A673 (cell line): ENCODE measurements around the gene MAN1C1. TPM values are rescaled to one million over a fixed set of nuclear protein-coding genes. Genes with fewer than 3 reads are reported as not detected.

Experiments used
- BruUV-seq: library from RNA; stranded (reverse); fragments of 400-500 nt; replicated peaks from 2 replicates; lab custom pipeline; 2021; lab: Mats Ljungman, UMichigan
- CTCF ChIA-PET: fragments of 300-600 bp; sonication (Branson Sonifier 250); formaldehyde crosslinking; loops from one replicate; lab custom pipeline; 2022; ENCODE audit warnings: antibody characterized with exemption; lab: Charles Lee
- POLR2A ChIA-PET: fragments of 300-600 bp; sonication (Branson Sonifier 250); formaldehyde crosslinking; loops from one replicate; lab custom pipeline; 2022; ENCODE audit warnings: antibody characterized with exemption; ENCODE audit not compliant: low non-redundant PET; lab: Charles Lee
- DNase-seq: peaks from one replicate; pipeline ENCODE4 v3.0.0-alpha.2; 2015; ENCODE audit warnings: low spot score
- H3K27ac ChIP-seq: fragments of 200-600 bp; sonication (generic); 2 replicates; pipeline ENCODE4 v1.5.1; 2016; ENCODE audit warnings: mixed run types, low read depth, mild to moderate bottlenecking, mixed read lengths, antibody characterized with exemption, low read length; ENCODE audit not compliant: poor library complexity, severe bottlenecking
- H3K27me3 ChIP-seq: fragments of 200-600 bp; sonication (generic); replicated peaks from 2 replicates; pipeline ENCODE4 v1.6.1; 2017; ENCODE audit warnings: mixed run types, low read depth, mild to moderate bottlenecking, mixed read lengths, antibody characterized with exemption, low read length; ENCODE audit not compliant: insufficient read depth, poor library complexity
- H3K36me3 ChIP-seq: fragments of 200-600 bp; sonication (generic); 2 replicates; pipeline ENCODE4 v1.6.1; 2016; ENCODE audit warnings: mixed run types, mild to moderate bottlenecking, mixed read lengths, antibody characterized with exemption, low read length; ENCODE audit not compliant: insufficient read depth, poor library complexity, severe bottlenecking
- H3K4me1 ChIP-seq: fragments of 200-600 bp; sonication (generic); 2 replicates; pipeline ENCODE4 v1.6.1; 2017; ENCODE audit warnings: mixed run types, mild to moderate bottlenecking, mixed read lengths, antibody characterized with exemption, low read length; ENCODE audit not compliant: insufficient read depth, poor library complexity, severe bottlenecking
- H3K4me3 ChIP-seq: fragments of 200-600 bp; sonication (generic); 2 replicates; pipeline ENCODE4 v1.5.1; 2016; ENCODE audit warnings: low read depth, mixed run types, mild to moderate bottlenecking, mixed read lengths, low read length; ENCODE audit not compliant: poor library complexity, severe bottlenecking
- H3K9me3 ChIP-seq: fragments of 200-600 bp; sonication (generic); 2 replicates; pipeline ENCODE4 v1.6.1; 2016; ENCODE audit warnings: mixed run types, low read depth, mild to moderate bottlenecking, mixed read lengths, antibody characterized with exemption, low read length; ENCODE audit not compliant: poor library complexity, severe bottlenecking
- EZH2 ChIP-seq: fragments of 200-600 bp; sonication (generic); IDR thresholded peaks from 2 replicates; pipeline ENCODE4 v1.6.1; 2017; ENCODE audit warnings: borderline replicate concordance, low read depth, mild to moderate bottlenecking, mixed read lengths, antibody characterized with exemption, low read length; ENCODE audit not compliant: poor library complexity, severe bottlenecking
- intact Hi-C: fragments of 100-400 bp; cut with micrococcal nuclease; formaldehyde crosslinking; loops from one replicate; pipeline ENCODE4 v1.10.0; 2022; ENCODE audit not compliant: unreplicated experiment
- total RNA-seq: library from RNA; stranded (reverse); gene quantifications from 2 replicates; pipeline ENCODE4 v1.2.3, GENCODE V29; 2021
- TF ChIP-seq, protein P1 (sequence below): fragments of 300-800, 200-600 bp; sonication (generic); conservative IDR thresholded peaks from 2 replicates; pipeline ENCODE4 v1.5.1; 2017; ENCODE audit warnings: low read depth, mild to moderate bottlenecking, antibody characterized with exemption, low read length, moderate library complexity, mixed read lengths

The MAN1C1 gene
- total RNA-seq, 1 experiment from 2014 or later = 0.21 TPM

DNA sequence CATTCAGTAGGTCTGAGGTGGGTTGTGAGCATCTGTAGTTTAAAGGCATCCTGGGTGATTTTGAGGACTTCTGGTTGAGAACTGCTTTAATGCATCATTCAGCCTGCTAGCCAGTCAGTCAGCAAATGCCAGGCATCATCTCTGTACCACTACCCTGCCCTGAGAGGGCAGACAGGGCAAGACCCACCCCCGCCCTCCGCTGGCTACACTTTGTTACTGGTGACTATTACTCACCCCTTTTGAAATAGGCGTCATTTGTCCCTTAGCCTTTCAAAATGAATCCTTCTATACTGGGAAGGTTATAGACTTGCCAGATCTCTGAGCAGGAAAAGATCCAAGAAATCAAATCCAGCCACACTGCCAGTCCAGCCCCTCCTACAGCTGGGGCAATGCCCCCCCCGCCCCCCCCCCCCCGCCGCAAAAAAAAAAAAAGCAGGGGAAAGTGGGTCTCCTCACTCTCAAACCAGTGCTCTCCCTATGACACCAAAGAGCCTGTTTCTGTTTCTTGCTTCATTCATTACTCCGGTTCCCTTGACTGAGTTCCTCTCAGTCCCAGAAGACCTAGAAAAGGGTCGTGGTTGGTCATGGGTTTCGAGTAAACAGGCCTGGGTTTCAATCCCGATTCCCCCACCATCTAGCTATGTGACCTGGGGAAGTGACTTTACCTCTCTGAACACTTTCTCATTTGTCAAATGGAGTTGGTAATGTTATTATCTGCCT, 187.8 kb downstream of the MAN1C1 start:
- H3K27ac ChIP-seq = no peak overlapping the region
- peaks cover 4% of the 10 kb centered on the region for H3K4me1 ChIP-seq
- ChIA-PET POLR2A (no interaction called here), CTCF (no interaction called here)
- intact Hi-C loops = no loop called here
- no peak overlapping the region for H3K4me3 ChIP-seq
- no peak for TF ChIP-seq EZH2
- TF ChIP-seq, protein P1, sequence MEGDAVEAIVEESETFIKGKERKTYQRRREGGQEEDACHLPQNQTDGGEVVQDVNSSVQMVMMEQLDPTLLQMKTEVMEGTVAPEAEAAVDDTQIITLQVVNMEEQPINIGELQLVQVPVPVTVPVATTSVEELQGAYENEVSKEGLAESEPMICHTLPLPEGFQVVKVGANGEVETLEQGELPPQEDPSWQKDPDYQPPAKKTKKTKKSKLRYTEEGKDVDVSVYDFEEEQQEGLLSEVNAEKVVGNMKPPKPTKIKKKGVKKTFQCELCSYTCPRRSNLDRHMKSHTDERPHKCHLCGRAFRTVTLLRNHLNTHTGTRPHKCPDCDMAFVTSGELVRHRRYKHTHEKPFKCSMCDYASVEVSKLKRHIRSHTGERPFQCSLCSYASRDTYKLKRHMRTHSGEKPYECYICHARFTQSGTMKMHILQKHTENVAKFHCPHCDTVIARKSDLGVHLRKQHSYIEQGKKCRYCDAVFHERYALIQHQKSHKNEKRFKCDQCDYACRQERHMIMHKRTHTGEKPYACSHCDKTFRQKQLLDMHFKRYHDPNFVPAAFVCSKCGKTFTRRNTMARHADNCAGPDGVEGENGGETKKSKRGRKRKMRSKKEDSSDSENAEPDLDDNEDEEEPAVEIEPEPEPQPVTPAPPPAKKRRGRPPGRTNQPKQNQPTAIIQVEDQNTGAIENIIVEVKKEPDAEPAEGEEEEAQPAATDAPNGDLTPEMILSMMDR = no peak
- no peaks in the 10 kb centered on the region for H3K9me3 ChIP-seq
- DNase-seq = no peak
- no peaks in the 10 kb centered on the region for H3K27me3 ChIP-seq
- peaks cover 3% of the 10 kb centered on the region for H3K36me3 ChIP-seq
- no TSS peak for BruUV-seq

DNA sequence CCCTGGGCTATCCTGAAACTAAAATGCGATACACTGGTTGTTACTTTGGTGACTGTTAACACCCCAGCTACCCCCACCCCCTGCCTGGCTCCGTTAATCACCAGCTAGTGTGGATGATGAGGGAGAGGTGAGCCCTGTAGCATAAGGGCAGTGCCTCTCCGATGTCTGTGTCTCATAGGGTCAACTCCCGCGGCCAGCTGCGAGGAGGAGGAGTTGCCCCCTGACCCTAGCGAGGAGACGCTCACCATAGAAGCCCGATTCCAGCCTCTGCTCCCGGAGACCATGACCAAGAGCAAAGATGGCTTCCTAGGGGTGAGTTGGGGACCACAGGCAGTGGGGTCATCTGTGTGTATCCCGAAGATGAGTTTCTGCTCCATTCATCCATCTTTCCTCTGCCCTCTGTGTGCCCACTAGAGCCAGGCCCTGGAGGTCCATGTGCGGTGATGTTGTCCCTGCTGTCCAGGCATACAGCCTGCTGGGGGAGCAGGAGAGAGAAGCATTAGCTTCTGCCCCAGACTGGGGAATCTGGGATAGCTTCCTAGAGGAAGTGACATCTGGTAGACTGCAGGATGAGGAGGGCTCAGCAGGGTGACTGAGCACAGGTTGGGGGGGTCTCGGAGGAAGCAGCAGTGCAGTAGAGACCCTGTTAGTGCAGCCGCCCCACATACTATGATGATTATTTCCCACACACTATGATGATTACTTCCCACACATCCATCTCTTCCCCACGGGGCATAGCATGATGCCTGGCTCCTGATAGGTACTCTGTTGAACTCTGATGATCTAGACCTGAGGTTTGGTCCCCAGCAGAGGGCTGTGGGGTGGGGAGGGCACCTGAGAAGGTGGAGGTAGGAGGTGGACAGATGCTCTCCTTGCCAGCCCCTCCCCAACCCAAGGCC, 188.6 kb downstream of the MAN1C1 start:
- no peak for TF ChIP-seq EZH2
- TF ChIP-seq, protein P1 = no peak
- H3K4me3 ChIP-seq = no peak overlapping the region
- H3K9me3 ChIP-seq = no peaks in the 10 kb centered on the region
- no peak for DNase-seq
- intact Hi-C loops = no loop called here
- no peaks in the 10 kb centered on the region for H3K27me3 ChIP-seq
- H3K4me1 ChIP-seq = no peaks in the 10 kb centered on the region
- BruUV-seq = no TSS peak
- H3K36me3 ChIP-seq = peaks cover 3% of the 10 kb centered on the region
- CTCF ChIA-PET = no interaction called here
- H3K27ac ChIP-seq = no peak overlapping the region
- POLR2A ChIA-PET = no interaction called here

DNA sequence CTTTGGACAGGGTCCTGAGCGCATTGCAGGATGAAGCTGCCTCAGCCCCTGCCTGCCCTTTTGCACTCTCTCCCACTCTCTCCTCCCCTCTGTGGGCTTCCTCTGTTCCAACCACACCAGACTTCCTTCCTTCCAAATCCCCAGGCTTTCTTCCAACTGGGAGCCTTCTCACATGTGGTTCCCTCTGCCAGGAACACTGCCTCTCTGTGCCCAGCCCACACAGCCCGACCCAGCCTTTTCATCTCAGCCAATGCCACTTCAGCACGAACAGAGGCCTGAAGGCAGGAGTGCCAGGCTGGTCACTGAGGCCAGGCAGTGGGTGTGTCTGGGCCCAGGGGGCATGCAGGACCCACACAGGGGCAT, 189.3 kb downstream of the MAN1C1 start:
- intact Hi-C loops = no loop called here
- H3K36me3 ChIP-seq = peaks cover 3% of the 10 kb centered on the region
- TF ChIP-seq, protein P1 = no peak
- TF ChIP-seq EZH2 = no peak
- POLR2A ChIA-PET = no interaction called here
- H3K27me3 ChIP-seq = no peaks in the 10 kb centered on the region
- H3K9me3 ChIP-seq = no peaks in the 10 kb centered on the region
- BruUV-seq = no TSS peak
- CTCF ChIA-PET = no interaction called here
- DNase-seq = no peak
- no peak overlapping the region for H3K4me3 ChIP-seq
- H3K27ac ChIP-seq = no peak overlapping the region
- no peaks in the 10 kb centered on the region for H3K4me1 ChIP-seq
